T47D (cell line): Measurements from ENCODE around the gene ITSN1.

Experiments used
- DNase-seq, 2 experiments: peaks; one replicate each; pipeline versions ENCODE4 v3.0.0 to v3.0.0-alpha.2; 2011 to 2012; ENCODE audit warnings: low read depth in 1 of 2, low spot score in 1 of 2
- JUND ChIP-seq: IDR thresholded peaks from 2 replicates; pipeline ENCODE4 v1.6.1; 2012; ENCODE audit warnings: low read depth
- in situ Hi-C: cut with HindIII; loops from 2 replicates; pipeline ENCODE4 v1.10.0; 2016; ENCODE audit warnings: low sequenced_read_pairs, low pct_unique_long_range_greater_than_20kb

Gene ITSN1

DNA sequence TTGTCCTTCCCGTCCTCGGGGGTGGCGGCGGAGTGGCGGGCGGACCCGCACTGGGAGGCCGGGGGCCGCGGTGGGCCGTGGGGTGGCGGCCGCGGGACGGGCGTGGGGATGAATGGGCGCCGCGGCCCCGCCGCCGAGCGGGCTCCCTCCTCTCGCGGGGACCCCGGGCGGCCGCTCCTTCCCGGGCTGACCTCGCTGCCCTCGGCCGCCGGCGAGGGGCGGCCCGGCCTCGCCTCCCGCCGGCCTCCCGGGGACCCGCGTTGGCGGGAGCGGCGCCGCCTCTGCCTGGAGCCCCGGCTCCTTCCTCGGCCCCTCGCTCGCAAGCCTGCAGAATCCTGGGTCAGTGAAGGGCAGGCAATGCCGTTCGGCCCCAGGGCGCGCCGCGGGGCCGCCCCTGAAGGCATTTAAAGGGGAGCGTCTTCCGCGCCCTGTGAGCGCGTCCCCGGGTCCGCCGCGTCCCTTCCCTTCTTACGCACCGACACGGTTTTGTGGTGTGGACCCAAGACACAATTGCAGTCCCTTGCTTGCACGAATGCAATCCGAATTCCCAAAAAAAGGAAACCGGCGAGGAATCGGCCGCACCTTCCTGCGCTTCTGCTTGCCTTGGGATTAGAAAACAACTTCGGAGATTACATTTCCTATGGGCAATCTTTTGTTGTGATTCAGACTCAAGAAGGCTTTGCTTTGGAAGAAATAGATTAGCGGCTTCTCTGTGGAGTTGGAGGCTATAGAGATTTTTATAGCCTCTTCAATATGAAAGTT, 776 bp downstream of the ITSN1 start:
- in situ Hi-C loops = no loop called here
- peak; percentile 14 to 19 for DNase-seq
- no peak for TF ChIP-seq JUND

DNA sequence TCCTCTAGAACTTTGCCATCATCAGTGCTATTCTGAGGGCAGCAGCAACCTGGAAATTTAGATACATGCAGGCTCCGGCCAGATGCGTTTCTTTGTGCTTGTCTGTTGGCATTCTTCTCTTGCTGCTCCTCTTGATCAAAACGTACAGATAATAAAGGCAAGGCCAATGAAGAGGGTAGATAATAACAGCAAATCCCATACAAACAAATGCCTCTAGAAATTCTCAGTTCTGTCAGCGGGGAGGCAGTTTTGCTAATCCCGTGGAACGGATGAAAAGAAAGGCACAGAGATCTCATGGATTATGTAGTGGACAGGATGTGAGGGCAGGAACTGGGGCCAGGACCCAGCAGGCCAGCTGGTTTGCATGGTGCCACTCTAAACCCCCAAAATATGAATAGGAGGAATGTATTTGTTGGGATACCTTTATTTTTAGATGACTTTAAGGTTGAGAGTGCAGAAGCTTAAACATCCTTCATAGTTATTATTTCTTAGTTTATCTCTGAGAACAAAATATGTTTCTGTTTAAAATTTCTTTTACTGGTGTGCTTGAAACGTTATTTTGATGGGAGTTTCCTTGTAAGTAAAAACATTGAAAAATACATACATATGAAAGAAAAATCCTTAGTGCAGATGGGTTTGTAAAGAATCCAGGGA, 1.5 kb downstream of the ITSN1 start:
- no peak for TF ChIP-seq JUND
- DNase-seq = peak in 1 of 2 experiments; percentile 16
- in situ Hi-C loops = no loop called here

DNA sequence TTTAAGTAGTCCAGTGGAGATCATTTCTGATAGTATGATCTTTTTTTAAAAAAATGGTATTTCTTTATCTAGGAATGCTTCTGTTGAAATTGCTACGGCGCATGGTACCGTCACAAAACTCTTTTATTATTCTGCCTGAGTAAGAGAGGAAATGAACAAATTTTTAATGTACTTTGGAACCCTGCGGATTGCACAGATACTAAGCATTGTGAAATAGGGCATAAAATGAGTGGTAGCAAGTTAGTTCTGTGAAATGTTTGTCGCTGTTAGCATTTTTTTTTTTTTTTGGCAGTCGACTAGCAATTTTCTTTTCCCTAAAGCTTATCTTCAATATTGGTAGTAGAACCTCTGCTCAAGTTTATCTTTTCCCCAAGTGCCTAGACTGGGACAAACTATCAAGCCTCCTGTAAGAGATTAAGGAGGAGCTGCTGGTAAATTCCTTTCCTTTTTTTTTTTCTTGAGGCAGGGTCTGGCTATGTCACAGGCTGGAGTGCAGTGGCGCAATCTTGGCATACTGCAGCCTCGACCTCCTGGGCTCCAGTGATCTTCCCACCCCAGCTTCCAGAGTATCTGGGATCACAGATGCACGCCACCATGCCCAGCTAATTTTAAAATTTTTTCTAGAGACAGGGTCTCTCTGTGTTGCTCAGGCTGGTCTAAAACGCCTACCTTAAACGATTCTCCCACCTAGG, 2.2 kb downstream of the ITSN1 start:
- DNase-seq = no peak
- TF ChIP-seq JUND = no peak
- in situ Hi-C loops = no loop called here

DNA sequence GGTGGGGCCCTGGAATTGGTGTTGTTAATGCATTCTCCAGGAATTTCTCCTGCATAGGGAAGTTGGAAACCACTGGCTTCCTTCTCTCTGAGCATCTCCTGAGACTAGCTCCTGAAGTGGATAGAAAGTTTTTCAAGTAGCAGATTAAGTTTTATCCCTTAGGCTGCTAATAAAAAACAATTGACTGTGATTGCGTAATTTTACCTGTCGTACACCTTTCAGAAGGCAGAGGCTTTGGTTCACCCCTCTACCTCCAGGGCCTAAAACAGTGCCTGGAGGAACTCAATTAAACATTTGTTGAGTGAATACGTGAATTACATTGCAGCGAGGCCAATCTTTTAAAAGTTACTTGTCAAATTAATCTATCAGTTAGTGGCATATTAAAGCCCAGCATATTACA, 3.4 kb downstream of the ITSN1 start:
- TF ChIP-seq JUND = no peak
- no peak for DNase-seq
- in situ Hi-C loops = no loop called here

DNA sequence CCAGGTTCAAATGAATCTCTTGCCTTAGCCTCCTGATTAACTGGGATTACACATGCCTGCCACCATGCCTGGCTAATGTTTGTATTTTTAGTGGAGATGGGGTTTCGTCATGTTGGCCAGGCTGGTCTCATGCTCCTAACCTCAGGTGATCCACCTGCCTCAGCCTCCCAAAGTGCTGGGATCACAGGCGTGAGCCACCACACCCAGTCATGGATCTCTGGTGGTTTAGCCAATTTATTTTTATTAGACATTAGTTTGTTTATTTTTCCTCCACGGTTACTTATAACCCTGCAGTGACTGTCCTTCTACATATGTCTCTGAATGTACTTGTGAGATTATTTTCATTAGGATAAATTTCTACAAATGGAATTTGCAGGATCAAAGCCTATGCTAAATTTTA, 5.3 kb downstream of the ITSN1 start:
- DNase-seq = no peak
- no peak for TF ChIP-seq JUND
- in situ Hi-C loops = no loop called here

DNA sequence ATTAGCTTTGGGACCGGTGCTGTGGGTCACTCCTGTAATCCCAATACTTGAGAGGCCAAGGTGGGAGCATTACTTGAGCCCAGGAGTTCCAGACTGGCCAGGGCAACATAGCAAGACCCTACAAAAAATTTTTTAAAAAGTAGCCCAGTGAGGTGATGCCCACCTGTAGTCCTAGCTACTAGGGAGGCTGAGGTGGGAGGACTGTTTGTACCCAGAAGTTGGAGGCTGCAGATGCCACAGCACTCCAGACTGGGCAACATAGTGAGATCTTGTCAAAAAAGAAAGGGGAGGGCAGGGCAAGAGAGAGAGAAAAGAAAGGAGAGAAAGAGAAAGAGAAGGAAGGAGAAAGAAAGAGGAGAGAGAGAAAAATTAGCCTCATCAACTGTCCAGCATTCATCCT, 6.3 kb downstream of the ITSN1 start:
- no peak for DNase-seq
- in situ Hi-C loops = no loop called here
- no peak for TF ChIP-seq JUND

DNA sequence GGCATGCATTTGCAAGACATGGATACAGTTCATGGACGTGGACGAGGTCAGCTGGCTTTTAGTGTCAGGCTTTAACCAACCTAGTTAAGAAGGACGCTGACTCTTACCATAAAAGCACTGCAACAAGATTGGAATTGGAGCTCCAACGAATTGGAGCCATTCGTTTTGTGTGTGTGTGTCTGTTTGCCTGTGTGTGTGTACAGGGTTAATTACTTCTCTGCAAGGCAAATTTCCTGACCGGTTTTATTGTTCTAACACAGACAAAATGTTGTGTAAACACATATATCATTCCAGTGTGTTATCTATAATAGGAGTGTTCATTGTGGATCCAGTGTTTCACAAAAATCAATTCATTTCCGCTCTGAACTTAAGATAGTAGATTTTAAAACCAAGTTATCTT, 7.9 kb downstream of the ITSN1 start:
- no peak for DNase-seq
- in situ Hi-C loops = no loop called here
- TF ChIP-seq JUND = no peak

DNA sequence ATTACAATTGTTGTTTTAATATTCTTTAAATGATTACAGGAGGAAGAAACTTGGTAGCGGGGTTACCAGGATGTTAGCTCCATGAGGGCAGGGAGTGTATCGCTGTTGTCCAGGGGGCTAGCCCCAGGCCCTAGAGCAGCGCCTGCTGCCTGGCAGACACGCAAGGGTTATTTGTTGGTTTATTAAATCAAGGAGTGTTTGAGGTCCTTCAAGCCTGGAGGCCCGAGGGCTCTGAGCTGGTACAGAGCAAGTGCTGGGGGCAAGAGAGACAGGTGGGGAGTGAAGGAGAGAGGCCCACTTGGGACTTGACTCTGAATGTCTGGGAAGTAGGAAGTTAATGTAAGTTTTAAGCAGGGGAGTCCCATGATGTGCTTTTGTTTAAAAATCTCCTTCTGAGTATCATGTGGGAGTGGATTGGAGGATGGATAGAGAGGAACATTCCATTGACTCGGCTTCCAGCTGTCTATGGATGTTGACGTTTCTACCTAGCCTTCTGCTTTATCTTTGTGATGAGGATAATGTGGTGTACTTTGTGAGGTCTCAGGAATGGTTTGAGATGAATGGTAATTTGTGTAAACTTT, 8.7 kb downstream of the ITSN1 start:
- no peak for DNase-seq
- in situ Hi-C loops = no loop called here
- TF ChIP-seq JUND = no peak

DNA sequence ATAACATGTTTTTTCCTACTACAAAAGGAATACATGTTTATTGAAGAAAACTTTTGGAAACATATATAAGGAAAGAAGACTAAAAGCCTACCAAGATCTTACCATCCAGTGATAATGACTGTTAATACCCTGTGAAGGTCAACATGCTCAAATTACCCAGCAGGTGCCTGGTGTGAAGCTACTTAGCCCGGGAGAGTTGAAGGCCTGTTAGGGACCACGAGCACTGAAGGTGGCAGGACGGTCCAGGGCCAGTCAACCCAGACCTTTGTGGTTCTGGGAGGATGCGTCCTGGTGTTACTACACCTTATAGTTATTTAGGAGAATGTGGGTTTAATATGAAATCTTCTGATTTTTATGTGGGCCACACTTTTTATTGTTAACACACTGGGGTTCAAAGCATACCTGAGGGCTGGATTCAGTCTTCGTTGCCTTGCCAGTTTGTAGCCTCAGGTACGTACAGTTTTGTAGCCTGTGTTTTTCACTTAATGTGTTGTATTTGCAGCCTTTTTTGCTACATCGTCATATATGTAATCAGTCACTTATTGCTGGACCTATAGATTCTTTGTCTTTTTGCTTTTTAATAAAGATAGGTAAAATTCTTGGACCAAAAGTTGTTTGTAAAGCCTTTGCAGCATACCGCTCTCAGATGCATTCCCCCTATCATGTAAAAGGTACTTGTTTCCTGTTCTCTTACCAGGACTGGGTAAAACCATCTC, 9.8 kb downstream of the ITSN1 start:
- no peak for DNase-seq
- TF ChIP-seq JUND = no peak
- in situ Hi-C loops = no loop called here

DNA sequence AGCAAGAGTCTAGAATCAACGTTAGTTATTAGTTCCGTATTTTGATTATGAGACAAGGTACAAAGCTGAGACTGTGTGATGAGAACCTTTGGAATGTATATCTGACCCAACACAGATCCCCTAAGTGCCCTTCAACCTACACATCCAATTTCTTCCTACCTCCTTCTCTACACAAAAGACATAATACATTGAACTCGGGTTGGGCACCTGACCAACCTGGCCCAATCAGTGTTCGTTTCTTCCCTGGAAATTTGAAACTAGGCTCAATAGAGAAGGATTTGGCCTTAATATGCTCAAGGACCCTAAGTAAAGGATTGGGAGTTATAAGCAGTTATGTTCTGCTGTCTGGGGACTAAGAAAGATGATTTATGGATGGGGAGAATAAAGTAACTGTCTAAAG, 12.1 kb downstream of the ITSN1 start:
- no peak for TF ChIP-seq JUND
- in situ Hi-C loops = no loop called here
- no peak for DNase-seq

DNA sequence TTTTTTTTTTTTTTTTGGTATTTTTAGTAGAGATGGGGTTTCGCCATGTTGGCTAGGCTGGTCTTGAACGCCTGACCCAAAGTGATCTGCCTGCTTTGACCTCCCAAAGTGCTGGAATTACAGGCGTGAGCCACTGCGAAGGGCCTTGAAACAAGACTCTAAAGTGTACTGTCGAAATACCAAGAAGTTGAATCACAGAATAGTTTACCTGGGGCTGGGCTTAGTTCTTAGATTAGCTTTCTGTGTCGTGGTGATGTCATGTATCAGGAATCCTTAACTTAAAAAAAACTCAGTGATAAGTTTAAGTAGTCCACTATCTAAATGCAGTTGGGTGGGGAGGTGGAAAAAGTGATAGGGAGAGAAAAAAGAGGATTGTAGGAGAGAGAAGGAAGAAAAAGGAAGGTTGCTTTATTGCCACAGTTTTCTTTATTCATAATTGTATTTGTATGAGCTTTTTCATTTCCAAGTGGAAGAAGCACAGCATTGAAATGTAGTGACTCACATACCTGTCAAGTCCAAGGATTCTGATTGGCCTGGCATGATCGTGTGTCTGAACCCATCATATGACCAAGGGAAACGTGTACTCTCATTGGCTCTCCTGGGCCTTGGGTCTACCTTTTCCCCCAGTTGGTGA, 13.4 kb downstream of the ITSN1 start:
- TF ChIP-seq JUND = no peak
- in situ Hi-C loops = no loop called here
- DNase-seq = peak in 1 of 2 experiments; percentile 27
